Measurements from ENCODE around the gene P4HB.

The P4HB gene

DNA sequence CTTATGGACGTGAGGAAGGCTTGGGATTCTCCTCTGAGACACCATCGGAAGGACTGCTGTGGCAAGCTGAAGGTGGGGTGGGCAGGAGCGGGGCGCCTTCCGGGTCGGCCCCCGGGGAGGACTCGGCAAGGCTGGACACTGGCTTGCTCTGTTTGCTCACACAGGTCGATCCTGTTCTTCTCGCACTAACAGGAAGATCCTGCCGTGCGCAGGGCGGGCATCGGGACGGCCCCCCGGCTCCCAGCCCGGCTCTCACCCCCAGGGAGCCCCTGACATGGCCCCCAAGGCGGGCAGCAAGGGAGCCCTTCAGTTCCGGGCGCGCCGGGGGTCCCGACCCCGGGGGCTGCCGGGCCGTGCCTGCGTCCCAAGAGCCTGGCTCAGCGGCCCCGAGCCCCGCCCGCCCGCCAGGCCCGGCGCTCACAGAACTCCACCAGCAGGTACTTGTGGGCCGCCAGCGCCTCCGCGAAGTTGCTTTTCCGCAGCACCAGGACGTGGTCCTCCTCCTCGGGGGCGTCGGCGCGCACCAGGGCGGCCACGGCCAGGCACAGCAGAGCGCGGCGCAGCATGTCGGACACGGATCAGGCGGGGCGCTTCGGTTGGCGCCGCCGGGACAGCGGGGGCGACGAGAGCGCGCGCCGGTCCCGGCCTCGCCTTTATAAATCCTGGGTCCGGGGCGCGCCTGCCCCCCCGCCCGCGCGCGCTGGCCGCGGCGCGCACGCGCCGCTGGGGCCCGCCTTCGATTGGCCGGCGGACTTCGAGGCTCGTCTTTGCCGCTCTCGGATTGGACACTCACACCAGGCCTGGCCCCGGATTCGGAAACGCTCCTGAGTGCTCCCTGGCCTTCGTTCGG is at the start of gene P4HB:
Gene P4HB (minus strand): TSS at position 630 of the 850 bp plus-strand sequence. CDS start 64 bp downstream, at position 566.
- no peak for DNase-seq

DNA sequence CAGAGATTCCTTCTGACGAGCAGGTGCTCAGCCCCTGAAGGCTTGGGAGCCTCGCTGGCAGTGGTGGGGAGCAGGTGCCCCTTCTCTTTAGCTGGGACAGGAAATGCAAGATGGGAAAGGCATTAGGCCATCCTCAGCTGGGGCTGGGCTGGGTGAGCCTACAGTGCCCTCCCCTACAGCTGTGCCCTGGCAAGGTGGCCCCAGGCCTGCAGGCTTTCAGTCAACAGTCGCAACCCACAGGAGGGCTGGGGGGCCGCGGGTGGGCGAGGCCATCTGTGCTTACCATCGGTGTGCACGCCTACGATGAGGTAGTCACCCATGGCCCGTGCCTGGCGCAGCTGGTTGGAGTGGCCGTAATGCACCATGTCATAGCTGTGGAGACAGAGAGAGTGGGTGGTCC is 48.9 kb upstream of the P4HB start:
- no peak for DNase-seq

DNA sequence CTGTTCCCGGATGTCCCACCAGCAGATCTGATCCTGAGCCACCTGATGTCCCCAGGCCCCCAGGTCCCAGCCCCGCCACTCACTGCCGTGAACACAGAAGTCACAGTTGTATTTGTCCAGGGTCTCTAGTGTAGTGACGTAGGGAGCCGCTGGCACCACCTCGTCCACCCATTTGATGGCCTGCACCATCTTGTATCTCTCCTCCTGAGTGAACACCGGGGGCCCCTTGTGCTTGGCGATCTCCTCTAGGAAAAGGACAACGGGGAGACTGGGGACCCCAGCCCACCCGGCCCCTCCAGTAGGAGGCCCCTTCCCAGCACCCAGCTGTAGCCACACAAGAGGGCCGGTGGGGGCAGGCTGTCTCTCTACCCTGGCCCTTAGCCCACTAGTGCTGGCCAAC is 48.5 kb upstream of the P4HB start:
- DNase-seq = no peak

DNA sequence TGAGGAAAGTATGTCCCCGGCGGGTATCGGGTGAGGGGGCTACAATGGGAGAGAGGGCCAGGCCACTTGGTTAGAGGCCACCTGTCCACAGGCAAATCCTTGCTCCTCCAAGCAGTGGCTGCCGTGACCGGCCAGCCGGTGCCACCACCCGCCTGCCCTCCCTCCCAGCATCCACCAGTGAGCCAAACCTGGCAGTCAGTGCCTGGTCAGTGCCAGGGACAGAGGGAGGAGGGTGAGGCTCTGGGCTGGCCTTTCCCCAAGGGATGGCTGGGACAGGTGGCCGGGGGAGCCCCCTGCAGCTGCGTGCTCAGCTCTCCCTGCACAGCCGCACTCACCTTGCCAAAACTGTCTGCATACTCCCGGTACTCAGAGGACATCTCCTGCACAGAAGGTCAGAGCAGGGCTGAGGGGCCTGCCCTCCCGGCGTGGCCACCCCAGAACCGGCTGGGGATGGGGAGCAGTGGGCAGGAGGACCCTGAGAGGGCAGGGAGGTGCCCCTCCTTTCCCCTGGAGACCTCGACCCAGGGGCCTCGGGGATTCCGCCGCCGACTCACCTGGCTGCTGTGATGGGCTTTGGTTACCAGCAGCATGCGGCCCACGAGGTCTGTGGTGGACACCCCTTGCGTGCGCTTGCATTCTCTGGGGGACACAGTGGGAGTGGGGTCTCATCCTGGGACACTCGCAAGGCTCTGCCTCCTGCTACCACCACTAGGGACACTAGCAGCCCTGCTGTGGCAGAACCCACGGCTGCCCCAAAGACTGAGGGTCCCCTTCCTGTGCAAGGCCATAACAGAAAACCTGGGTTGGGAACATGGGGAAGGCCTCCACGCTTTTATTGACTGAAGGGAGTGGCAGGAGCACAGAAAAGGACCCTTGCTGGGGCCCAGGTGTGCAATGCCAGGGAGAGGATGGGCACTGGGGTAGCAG is 47.1 kb upstream of the P4HB start:
- DNase-seq = no peak

DNA sequence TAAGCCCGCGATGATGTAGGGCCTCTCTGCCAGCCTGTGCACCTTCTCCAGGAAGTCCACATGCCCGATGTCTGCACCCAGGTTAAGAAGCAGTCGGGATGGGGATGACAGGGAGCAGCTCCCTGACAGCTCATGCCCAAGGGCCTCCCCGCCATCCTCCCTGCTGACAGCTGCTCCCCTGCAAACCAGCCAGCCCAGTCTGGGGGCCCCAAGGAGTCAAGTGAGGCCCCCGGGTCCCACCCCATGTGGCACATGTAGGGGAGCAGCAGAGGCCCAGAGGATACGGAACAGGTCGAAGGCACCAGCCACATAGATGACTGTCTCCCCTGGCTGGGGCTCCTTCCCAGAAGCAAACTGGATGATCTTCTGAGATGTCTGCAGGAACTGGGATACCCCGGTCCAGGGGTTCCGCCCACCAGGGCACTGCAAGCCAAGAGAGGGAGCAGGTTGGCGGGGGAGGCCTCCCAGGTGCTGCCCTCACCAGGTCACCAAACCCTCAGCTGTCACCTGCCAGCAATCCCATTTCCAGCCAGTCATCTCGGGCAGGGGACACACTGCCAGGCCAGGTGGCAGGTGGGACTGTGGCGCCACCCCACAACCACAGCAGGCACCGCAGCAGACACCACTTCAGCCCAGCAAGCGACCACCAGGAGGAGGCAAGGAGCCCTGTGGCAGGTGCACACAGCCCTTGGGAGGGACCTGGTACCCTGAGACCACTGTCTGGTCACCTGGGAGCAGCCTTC is 46.3 kb upstream of the P4HB start:
- no peak for DNase-seq

DNA sequence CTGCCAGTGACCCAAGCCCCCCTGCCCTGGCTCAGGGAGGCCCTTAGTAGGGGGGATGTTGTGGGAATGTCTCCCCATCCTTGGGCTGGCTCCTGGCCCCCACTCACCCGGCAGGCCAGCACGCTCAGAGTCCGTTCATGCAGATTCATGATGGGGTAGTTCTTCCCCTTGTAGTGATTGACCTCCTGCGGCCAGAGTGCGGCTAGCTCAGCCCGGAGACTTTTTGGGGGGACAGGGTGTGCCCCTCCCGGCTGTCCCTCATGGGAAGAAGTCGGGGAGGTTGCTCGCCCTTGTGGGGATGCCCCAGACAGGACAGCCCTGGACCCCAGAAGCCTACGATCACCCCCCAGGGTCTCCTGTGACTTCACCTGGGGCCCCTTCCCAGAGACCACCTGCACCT is 45.7 kb upstream of the P4HB start:
- no peak for DNase-seq

DNA sequence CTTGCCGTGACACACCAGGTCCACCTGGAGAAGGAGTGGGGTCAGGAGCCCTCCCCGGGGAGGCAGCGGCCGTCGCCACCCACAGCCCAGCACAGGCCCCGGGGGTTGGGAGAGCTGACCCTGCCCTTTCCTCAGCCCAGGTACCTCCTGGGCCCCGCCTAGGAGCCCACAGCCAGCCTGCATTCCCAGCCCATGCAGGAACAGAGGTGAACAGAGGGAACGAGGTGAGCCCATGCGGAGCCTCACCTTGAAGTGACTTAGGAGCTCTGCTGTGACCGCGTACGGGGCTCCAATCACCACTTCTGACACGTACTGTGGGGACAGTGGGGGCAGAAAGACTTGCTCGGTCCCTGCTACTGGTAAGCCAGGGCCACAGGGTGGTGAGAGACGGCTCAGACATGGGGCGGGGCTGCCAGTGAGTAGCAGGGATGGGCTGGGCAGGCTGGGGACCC is 45.1 kb upstream of the P4HB start:
- DNase-seq = no peak

DNA sequence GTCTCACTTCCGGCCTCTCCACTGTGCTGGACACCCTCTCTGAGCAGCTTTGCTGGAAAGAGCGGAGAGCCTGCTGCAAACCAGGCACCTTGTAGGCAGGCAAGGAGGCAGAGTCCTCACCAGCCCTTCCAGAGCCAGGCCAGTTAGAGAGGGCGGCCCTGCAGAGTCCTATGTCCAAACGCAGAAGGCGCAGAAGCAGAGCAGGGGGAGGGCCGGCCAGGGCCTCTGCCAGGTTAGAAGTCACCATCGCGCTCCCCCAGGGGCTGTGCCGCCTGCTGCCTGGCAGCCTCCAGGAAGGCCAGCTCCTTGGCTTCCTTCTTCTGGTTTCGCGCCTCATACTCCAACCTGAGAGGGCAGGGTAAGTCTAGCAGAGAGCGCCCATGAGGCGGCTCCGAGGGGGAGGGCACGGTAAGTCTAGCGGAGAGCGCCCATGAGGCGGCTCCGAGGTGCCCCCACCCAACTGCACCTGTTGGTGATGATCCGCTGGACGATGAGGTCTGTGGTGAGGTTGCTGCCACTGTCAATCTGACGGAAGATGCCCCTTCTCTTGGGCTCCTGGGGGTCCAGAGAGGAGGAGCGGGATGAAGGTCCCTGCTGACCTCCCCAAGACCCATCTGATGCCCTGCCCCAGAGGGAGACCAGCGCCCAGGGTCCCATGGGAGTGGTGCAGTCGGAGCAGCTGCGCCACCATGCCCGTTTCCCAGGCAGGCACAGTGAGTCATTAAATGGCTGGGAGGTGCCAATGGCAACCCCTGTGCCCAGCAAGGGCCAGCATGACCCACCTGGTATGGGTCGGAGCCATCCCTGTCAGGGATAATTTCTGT is 44.5 kb upstream of the P4HB start:
- no peak for DNase-seq

DNA sequence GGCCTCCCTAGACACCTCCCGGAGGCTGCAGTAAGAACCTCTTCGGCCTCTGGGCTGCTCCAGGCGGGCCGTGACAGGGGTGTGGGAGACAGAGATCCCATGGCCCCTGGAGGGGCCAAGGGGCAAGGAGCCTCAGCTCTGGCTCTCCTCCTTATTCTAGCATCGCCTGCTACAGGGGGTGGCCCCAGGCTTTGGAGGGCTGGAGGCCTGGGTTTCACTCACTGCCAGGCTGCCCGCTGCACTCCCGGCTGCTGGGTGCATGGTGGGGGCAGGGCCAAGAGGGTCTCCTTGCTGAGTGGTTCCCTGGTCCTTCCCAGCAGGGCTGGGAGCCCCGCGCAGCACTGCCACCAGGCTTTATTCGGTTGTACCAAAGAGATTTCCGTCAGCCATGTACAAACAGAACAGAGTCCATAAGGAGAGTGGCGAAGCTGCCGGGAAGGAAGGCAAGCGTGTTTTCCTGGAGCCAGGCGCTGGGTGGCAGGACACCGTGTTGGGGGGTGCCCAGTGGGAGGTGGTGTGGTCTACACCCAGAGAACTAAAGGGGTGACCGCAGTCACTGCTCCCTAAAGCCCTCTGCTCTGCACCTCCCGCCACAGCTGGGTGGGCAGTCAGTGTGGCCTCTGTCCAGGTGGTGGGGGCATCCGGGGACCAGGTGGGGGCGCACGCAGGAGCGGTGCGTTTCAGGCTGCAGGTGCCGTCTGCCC is 43.7 kb upstream of the P4HB start:
- DNase-seq = no peak

DNA sequence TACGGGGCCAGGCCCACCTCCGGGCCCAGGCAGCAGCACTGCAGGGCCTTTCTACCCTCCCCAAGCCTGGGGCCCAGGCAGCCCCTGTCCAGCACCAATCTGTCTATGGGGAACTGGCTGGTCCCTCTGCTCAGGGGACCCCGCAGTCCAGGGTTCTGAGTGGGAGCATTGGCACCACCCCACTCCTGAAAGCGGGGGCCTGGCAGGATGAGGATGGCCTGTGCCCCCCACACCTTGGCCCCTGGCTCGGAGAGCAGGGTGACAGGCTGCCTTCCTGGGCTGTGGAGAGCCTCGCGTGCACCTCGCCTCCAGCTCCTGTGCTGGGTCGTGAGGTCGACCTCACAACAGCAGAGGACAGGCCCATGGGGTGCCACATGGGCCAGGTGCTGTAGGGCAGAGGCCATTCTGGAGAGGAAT is 43.1 kb upstream of the P4HB start:
- no peak for DNase-seq

DNA sequence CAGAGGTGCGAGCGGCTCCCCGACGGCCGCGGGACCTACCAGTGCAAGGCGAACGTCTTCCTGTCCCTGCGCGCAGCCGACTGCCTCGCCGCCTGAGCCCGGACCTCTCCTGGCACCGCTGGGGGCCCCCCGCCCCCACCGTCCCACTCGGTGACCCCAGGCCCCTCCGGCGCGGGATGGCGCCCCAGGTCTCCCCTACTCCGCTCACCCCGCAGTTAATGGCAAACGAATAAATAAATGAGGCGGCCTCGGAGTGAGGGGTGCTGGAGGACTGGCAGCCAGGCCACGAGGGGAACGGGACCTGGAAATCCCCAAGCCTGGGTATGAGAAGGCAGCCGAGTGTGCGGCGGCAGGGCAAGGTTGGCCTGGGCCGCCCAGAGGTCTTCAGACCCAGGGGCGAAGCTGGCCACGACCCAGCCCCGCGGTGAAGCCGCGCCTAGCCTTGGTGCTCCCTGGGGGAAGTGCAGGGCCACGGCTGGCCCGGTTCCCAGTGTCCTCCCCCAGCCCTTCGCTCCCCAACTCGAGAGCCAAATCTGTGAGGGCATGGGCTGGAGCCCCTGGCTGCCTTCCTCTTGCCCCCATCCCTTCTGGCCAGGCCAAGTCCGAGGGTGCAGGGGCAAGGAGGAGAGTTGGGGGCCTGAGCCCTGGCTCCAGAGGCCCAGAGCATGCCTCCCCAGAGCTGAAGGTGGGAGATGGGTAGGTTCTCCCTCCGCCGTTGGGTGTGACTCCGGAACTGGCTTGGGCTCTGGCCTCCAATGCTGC is 42.5 kb upstream of the P4HB start:
- DNase-seq = no peak

DNA sequence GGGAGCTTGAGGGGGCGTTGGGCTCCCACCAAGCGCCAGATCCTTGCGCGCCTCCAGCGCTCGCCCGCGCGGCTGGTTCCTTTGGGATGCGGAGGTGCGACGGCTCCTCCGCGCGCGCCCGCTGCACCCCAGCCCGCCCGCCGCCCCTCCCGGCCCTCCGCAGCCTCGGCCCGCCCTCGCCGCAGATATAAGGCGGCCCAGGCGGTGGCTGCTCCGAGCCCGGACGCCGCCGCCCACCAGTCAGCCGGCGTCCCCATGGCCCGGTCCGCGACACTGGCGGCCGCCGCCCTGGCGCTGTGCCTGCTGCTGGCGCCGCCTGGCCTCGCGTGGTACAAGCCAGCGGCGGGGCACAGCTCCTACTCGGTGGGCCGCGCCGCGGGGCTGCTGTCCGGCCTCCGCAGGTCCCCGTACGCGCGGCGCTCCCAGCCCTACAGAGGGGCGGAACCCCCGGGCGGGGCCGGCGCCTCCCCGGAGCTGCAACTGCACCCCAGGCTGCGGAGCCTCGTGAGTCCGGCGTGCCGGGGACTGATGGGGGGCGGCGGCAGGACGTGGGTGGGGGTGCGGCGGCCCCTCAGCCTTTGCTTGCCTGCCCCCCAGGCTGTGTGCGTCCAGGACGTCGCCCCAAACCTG is 41.8 kb upstream of the P4HB start, which contains the start of gene NPB:
Gene NPB (plus strand): TSS at position 216 of the 630 bp plus-strand sequence. CDS start 40 bp downstream, at position 256.
- no peak for DNase-seq

DNA sequence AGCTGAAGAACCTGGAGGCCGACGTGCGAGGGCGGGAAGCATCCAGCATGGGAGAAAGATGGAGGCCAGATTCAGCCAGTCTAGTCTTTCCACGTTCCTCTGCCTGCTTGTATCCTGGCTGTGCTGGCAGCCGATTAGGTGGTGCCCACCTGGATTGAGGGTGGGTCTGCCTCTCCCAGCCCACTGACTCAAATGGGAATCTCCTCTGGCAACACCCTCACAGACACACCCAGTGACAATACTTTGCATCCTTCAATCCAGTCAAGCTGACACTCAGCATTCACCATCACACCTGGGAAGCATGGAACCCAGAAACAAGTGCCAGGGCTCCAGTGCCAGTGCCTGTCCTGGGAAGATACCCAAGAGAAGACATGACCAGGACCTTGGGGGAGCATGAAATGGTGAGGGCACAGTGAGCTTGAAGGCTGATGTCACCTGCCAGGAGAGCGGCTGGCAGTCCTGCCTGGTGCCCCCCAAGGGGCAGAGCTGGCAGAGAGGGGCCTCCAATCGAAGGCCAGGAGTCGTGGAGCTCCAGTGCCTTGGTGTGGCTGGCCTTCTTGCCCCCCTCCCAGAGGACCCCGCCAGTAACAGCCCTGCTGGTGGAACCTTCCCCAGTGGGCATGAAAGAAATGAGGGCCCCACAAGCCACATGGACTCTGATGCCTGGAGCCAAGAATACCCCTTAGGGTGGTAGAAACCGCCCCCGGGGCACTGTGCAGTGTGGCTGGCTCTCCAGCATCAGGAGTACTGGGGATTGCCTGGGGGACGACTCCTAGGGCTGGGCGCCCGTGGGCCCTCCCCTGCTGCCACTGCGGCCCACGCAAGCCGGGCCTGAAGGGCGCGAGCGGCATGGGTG is 41.1 kb upstream of the P4HB start:
- DNase-seq = no peak

DNA sequence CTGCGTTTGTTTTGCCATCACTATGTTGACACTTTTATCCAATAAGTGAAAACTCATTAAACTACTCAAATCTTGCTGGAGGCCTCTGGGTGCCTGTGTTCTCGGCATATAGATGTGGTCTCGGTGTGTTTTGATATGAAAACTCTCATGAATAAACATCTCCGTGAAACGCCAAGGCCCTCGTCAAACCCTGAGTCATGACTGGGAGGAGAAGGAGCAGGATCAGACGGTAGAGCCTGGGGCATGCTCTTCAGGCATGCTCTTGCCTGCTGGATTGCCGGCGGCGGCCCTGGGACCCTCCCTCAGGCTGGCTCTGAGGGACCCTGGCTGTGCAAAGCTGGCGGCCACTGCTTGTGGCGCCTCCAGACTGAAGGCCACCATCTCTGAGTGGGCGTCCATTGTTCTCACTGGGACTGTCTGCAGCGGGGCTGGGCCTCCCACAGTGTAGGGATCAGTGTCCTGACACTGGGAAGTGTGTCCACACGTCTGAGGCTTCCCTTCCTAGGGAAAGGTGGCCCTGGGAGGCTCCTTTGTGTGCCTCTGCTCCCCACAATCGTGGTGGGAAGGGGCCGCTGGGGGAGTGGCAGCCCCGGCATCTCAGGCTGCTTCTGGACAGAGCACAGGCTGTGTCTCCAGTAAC is 40.0 kb upstream of the P4HB start:
- DNase-seq = no peak

DNA sequence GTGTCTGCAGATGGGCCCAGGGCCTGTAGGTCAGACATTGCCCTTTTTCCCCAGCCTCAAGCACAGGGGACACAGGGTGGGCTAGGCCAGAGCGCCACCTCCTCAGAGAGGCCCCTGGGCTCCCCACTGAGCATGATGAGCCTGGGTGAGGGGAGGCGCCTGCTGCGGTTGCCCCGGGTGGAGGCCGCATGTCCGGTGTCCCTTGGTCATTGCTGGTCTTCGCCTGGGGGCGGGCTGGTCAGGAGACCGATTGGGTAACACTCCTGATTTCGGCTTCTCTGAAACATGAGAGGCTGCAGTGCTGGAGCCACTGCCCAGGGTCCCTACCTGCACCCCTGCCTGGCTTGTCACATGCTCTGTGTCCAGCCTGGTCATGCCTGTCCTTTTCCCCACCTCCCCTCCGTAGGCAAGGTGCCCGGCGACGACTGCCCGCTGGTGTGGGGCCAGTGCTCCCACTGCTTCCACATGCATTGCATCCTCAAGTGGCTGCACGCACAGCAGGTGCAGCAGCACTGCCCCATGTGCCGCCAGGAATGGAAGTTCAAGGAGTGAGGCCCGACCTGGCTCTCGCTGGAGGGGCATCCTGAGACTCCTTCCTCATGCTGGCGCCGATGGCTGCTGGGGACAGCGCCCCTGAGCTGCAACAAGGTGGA is 39.3 kb upstream of the P4HB start:
- DNase-seq = no peak

DNA sequence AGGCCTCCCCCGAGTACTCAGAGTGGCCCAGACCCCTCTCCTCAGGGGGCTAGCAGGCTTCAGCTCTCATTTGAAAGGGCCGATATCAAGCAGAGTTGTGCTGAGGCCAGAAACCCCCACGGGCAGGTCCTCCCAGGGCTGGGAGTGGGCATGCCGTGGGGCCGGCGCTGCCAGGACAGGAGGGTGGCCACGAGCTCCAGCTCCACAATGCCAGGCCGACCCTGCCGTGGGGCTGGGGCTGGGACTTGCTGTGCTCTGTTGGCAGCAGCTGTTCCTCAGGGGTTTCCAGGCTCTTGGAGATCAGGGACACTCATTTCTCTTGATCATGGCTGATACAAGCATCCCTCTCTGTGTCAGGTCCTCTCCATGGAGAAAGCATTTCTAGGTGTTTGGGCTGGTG is 38.5 kb upstream of the P4HB start:
- no peak for DNase-seq

DNA sequence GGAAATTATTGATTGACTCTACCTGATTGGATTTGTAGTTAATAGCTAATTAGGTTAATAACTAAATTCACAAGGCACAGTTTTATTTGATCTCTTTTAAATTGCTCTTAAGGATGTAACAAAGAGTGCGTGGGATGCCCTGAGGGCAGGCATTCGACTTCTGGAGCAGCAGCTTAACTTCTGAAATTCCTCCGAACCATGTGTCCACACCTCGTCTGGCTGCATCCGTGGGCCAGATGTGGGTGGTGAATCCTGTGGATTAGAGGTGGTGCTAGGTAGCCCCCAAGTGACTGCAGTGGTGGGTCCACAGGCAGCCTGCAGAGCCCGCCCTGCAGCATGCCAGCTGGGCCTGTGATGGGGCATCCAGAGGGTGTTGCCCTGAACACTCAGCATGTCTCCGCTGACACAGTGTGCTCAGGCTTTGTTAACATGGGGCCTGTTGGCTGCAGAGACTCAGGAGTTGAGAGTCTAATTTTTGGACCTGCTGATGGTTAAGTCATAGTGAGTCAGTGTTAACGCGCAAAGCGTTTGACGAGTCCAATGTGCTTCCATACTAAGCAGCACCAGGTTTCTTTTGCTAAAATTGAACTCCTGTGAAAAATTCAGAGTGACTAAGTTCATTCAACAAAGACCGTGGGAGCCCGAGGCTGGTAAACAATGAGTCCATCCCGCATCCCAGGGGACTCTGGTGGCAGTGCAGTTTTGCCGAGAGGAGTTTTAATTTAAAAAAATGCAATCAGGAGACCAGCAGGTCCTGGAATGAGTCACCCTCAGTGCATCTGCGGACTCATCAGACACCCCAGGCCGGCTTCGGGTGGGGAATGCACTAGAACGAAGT is 37.9 kb upstream of the P4HB start:
- DNase-seq = no peak

Data from NCI-H1105 (cell line).